ENCODE results near the gene RIMBP3B. TPM values are rescaled to one million over a fixed set of nuclear protein-coding genes. Genes with fewer than 3 reads are reported as not detected.
"Not testable (repeated sequence)": the region's sequence is repeated elsewhere in the genome, so short reads cannot be mapped to it uniquely, and the experiment has no call there.

RIMBP3B gene
- total RNA-seq, 1 donor from 2014 or later, result 0.67 TPM

DNA sequence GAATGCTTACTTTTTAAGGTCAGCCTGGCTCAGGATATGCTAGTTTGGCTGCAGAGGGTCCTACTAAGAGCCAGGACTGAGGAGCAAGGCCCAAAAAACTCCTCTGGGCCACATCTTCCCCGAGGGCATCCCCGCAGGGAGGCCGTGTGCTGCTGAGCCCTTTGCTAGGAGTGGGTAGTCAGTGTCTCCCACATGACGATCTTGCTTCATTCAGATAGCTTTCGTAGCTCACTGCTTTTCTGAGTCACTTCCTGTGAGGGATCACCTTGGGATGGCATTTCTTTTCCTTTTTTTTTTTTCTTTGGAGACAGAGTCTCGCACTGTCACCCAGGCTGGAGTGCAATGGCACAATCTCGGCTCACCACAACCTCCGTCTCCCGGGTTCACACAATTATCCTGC is 6.5 kb downstream of the RIMBP3B start:
- not testable (repeated sequence) for H3K9me3 Mint-ChIP-seq (ENCODE audit: low read depth); H3K4me1 Mint-ChIP-seq (ENCODE audit: low read depth); H3K27me3 Mint-ChIP-seq (ENCODE audit: low read depth)

DNA sequence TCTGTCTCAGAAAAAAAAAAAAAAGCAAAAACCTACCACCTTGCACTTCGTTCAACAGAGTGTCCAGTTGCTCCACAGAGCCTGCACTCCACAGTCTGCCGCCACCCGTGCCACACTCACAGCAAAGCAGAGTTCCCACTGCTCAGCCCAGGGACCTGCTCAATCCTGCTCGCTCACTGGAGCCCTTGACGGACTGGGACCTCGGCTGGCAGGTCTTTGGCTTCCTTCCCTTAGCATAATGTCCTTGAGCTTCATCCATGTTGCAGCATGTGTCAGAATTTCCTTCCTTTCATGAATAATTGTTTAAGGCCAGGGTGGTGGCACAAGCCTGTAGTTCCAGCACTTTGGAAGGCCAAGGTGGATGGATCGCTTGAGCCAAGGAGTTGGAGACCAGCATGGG is 11.1 kb downstream of the RIMBP3B start:
- H3K36me3 Mint-ChIP-seq (ENCODE audit: low read depth); H3K27ac Mint-ChIP-seq (ENCODE audit: unreplicated experiment); H3K4me3 Mint-ChIP-seq (ENCODE audit: unreplicated experiment); DNase-seq (ENCODE audit: low spot score); H3K4me1 Mint-ChIP-seq (ENCODE audit: low read depth); H3K27me3 Mint-ChIP-seq (ENCODE audit: low read depth); H3K9me3 Mint-ChIP-seq (ENCODE audit: low read depth): not testable (repeated sequence)

More for the DNA sequence above, 6.5 kb downstream of the RIMBP3B start:
- H3K36me3 Mint-ChIP-seq (ENCODE audit: low read depth); DNase-seq (ENCODE audit: low spot score); H3K4me3 Mint-ChIP-seq (ENCODE audit: unreplicated experiment); H3K27ac Mint-ChIP-seq (ENCODE audit: unreplicated experiment): not testable (repeated sequence)

DNA sequence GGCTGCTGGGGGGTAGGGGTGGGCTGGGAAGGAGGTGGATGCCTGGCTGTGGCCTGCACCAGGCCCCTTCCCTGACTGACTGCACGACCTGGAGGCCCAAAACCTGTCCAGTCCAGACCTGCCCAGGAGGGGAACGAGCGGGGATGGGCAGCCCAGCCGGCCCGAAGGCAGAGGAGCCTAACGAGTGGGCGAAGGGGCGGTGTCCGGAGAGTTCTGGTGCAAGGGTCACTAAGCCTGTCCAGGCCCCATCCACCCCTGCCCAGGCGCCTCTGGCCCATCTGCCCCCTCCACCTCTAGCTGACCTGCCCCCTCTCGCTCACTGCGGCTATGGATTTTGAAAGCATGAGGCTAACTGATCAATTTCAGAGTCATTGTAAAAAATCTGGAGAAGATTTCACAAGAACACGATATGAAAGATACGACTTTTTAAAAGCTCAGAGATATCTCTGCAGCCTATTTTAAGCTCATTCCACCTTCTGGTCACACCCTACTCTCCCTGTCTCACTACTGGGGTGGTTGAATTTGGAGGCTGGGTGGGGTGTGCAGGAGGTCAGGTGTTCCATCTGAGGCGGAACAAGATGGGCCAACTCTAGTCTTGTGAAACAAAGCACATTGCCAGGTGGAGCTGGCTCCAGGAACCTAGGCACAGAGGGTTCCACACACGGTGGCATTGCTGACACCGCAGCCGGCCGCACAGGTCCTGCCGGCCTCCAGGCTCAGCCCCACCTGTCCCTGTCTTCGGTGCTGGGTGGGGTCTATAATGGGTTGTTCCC is 17.8 kb downstream of the RIMBP3B start:
- not testable (repeated sequence) for H3K4me3 Mint-ChIP-seq (ENCODE audit: unreplicated experiment); DNase-seq (ENCODE audit: low spot score); H3K36me3 Mint-ChIP-seq (ENCODE audit: low read depth); H3K9me3 Mint-ChIP-seq (ENCODE audit: low read depth); H3K27ac Mint-ChIP-seq (ENCODE audit: unreplicated experiment); H3K4me1 Mint-ChIP-seq (ENCODE audit: low read depth); H3K27me3 Mint-ChIP-seq (ENCODE audit: low read depth)

DNA sequence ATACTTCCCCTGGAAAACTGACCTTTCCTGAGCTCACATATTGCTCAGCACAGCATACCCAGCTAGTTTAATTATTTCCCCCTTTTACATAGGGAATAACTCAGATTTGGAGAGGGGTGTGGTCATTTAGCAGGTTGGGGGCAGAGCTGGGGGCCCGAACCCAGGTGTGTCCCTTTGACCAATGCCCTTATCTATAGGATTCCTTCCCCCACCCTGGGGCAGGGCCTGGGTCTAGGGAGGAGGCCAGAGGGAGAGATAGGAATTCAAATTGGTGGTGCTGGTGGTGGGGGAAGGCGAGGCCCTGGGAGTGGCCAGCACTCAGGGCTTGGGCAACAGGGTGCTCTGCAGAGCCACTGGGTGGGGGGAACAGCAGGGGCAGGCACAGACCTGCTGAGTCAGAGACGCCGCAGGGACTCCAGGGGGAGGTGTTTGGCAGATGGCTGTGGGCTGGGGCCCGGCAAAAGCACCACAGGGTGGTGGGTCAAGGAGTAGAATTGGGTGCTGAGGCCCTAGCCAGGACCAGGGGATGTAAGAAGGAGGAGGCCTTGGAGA is 19.3 kb downstream of the RIMBP3B start:
- not testable (repeated sequence) for H3K27ac Mint-ChIP-seq (ENCODE audit: unreplicated experiment); H3K4me1 Mint-ChIP-seq (ENCODE audit: low read depth); H3K4me3 Mint-ChIP-seq (ENCODE audit: unreplicated experiment); H3K27me3 Mint-ChIP-seq (ENCODE audit: low read depth); DNase-seq (ENCODE audit: low spot score); H3K9me3 Mint-ChIP-seq (ENCODE audit: low read depth); H3K36me3 Mint-ChIP-seq (ENCODE audit: low read depth)

DNA sequence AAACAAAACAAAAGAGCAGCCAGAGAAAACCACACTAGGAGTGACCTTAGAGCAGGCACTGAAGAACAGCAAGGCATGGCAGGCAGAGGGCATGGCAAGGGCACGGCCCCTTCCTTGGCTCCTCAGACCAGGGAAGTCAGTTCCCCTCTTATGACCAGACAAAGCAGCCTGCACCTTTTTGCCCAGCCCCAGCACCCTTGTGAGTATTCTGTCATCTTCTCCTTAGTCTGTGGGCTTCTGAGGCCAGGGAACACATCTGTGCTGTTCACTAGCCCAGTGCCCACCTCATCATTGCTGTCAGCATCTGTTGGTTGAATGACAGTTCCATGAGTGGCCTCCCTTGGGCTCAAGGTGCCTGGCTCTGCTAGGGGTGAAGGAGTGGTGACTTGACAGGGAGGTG is 23.6 kb downstream of the RIMBP3B start:
- not testable (repeated sequence) for H3K27ac Mint-ChIP-seq (ENCODE audit: unreplicated experiment)

DNA sequence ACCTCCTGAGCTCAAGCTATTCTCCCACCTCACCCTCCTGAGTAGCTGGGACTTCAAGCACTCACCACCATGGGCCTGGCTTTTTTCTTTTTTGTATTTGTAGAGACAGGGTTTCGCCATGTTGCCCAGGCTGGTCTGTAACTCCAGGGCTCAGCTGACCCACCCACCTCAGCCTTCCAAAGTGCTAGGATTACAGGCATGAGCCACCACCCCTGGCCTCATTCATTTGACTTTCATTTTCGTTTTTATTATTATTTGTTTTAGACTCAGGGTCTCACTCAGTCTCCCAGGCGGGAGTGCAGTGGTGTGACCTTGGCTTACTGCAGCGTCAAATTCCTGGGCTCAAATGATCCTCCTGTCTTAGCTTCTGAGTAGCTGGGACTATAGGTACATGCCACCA is 24.2 kb downstream of the RIMBP3B start:
- not testable (repeated sequence) for H3K4me1 Mint-ChIP-seq (ENCODE audit: low read depth); H3K27ac Mint-ChIP-seq (ENCODE audit: unreplicated experiment); H3K9me3 Mint-ChIP-seq (ENCODE audit: low read depth); DNase-seq (ENCODE audit: low spot score); H3K27me3 Mint-ChIP-seq (ENCODE audit: low read depth); H3K36me3 Mint-ChIP-seq (ENCODE audit: low read depth); H3K4me3 Mint-ChIP-seq (ENCODE audit: unreplicated experiment)

More for the DNA sequence above, 23.6 kb downstream of the RIMBP3B start:
- H3K36me3 Mint-ChIP-seq (ENCODE audit: low read depth); H3K4me1 Mint-ChIP-seq (ENCODE audit: low read depth); H3K9me3 Mint-ChIP-seq (ENCODE audit: low read depth); H3K4me3 Mint-ChIP-seq (ENCODE audit: unreplicated experiment); H3K27me3 Mint-ChIP-seq (ENCODE audit: low read depth); DNase-seq (ENCODE audit: low spot score): not testable (repeated sequence)

DNA sequence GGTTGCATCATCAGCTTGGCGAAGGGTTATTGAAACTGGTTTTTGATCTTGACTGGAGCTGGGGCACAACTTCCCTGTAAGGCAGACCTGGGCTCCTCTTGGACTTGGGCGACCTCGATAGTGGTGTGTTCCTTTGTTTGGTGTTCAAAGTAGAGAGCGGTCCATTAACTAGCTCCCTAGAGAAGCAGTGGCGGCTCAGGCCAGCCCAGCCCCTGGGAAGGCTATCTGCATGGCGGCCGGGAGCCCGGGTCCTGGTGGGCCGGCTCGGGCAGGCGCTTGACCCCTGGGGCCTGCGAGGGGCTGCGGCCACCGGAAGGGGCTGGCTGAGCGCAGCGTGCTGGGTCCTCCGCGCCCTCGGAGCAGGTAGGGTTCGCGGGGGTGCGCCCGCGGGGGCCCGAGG is 32.8 kb downstream of the RIMBP3B start:
- H3K27ac Mint-ChIP-seq (ENCODE audit: unreplicated experiment); H3K4me1 Mint-ChIP-seq (ENCODE audit: low read depth); H3K4me3 Mint-ChIP-seq (ENCODE audit: unreplicated experiment); H3K36me3 Mint-ChIP-seq (ENCODE audit: low read depth); H3K9me3 Mint-ChIP-seq (ENCODE audit: low read depth); DNase-seq (ENCODE audit: low spot score); H3K27me3 Mint-ChIP-seq (ENCODE audit: low read depth): not testable (repeated sequence)

DNA sequence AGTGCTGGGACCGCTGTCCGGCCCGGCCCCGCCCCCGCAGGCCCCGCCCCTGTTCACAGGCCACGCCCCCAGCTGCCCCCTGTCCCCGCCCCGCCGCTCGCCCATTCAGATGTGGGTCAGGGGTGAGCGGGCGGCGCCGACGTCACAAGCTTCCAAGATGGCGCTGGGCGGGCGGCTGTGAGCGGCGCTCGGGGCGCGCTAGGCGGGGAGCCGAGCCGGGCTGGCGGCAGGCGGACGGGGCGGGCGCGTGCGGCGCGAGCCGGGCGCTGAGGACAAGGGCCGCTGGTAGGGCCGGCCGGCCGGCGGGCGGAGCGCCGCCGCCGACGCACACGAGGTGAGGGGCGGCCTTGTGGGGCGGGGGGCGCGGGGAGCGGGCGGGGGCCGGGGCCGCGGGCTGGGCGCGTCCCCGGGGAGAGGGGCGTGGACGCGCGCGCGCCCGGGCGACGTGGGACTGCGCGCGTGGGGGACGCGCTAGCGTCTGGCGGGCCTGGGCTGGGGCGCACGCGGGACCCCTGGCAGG is 33.7 kb downstream of the RIMBP3B start, which contains the start of gene HIC2:
TSS of gene HIC2 (plus strand) at position 145 of the 520 bp plus-strand sequence. CDS start 25,461 bp downstream, outside the sequence.
- Mint-ChIP-seq H3K4me3 (ENCODE audit: unreplicated experiment) (peak within 1 kb of the TSS; percentile 58), H3K27ac (ENCODE audit: unreplicated experiment) (peak within 1 kb of the TSS; percentile 45)
- not testable (repeated sequence) for DNase-seq (ENCODE audit: low spot score); H3K4me1 Mint-ChIP-seq (ENCODE audit: low read depth); H3K27me3 Mint-ChIP-seq (ENCODE audit: low read depth); H3K36me3 Mint-ChIP-seq (ENCODE audit: low read depth); H3K9me3 Mint-ChIP-seq (ENCODE audit: low read depth)

DNA sequence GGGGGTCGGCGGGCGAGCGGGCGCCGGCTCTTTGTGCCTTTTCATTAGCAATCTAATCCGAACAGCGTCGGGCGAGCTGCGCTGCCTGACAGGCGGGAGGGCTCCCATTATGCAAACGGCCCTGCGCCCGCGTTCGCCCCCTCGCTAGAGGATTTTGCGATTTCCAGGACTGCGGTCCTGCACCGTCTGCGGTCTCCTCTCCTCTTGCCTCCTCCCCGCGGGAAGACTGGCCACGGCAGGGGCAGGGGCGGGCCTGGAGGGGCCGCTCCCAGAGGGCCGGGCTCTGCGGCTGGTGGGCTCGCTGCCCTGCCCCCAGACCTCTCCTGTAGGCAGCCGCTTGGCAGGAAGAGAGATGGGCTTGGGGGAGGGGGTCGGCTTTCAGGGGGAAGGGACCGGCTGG is 34.3 kb downstream of the RIMBP3B start:
- Mint-ChIP-seq H3K4me3 (ENCODE audit: unreplicated experiment) (peak overlapping the region; percentile 58), H3K27ac (ENCODE audit: unreplicated experiment) (peak overlapping the region; percentile 45)
- H3K9me3 Mint-ChIP-seq (ENCODE audit: low read depth); H3K27me3 Mint-ChIP-seq (ENCODE audit: low read depth); DNase-seq (ENCODE audit: low spot score); H3K36me3 Mint-ChIP-seq (ENCODE audit: low read depth); H3K4me1 Mint-ChIP-seq (ENCODE audit: low read depth): not testable (repeated sequence)

DNA sequence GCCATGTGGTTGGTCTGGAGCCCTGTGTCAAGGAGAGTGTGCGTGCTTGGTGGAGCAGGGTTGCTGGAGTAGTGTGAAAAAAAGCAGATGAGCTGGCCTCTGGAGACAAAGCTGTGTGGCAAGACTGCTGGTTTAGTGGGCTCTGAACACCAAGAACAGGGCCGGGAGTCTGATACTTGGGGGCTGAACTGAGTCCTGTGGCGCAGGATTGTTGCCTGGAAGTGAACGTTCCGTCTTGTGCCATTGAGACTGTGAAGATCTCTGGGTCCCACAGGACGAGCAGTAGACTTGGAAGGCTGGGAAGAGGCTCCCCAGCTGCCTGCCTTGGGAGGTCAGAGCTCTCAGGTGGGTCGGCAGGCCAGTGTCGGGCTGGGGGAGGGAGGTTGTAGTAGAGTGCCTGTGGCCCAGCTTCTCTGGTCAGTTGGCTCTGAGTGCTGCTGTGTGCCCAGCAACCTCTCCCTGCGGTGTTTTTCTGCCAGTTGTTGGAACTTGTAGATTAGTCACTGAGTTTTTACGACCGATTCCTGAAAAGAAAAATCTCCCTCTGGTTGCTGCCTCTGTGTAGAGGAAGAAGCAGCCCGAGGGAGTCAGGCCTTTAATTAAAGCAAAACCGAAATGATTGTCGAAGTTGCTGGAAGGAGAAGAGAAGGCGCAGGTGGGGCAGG is 35.6 kb downstream of the RIMBP3B start:
- H3K9me3 Mint-ChIP-seq (ENCODE audit: low read depth); H3K4me1 Mint-ChIP-seq (ENCODE audit: low read depth); H3K27ac Mint-ChIP-seq (ENCODE audit: unreplicated experiment); DNase-seq (ENCODE audit: low spot score); H3K4me3 Mint-ChIP-seq (ENCODE audit: unreplicated experiment); H3K36me3 Mint-ChIP-seq (ENCODE audit: low read depth); H3K27me3 Mint-ChIP-seq (ENCODE audit: low read depth): not testable (repeated sequence)

DNA sequence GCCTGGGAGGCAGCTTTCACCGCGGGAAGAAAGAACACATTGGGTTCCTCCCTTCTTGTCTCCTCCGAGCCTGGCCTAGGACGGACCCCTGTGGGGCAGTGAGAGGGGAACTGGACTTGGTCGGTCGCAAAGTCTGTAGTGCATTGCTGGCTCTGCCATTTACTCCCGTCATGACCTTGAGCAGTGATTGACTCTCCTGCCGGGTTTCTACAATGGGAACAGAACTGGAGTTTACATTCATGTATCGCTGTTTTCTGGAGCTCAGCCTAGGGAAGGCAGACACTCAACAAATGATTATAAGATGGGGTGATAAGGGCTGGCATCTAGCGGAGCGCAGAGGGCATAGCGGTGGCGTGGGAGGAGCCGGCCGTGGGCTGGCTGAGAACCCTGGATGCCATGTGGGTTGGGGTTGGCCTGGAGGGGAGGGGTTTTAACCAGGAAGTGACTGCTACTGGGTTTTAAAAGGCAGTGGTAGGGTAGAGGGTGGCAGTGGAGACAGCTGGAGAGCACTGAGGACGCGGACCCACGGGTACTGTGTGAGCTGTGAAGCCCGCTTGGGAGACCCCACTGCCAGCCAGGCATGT is 36.7 kb downstream of the RIMBP3B start:
- DNase-seq (ENCODE audit: low spot score); H3K36me3 Mint-ChIP-seq (ENCODE audit: low read depth); H3K9me3 Mint-ChIP-seq (ENCODE audit: low read depth); H3K27ac Mint-ChIP-seq (ENCODE audit: unreplicated experiment); H3K4me3 Mint-ChIP-seq (ENCODE audit: unreplicated experiment); H3K4me1 Mint-ChIP-seq (ENCODE audit: low read depth); H3K27me3 Mint-ChIP-seq (ENCODE audit: low read depth): not testable (repeated sequence)

DNA sequence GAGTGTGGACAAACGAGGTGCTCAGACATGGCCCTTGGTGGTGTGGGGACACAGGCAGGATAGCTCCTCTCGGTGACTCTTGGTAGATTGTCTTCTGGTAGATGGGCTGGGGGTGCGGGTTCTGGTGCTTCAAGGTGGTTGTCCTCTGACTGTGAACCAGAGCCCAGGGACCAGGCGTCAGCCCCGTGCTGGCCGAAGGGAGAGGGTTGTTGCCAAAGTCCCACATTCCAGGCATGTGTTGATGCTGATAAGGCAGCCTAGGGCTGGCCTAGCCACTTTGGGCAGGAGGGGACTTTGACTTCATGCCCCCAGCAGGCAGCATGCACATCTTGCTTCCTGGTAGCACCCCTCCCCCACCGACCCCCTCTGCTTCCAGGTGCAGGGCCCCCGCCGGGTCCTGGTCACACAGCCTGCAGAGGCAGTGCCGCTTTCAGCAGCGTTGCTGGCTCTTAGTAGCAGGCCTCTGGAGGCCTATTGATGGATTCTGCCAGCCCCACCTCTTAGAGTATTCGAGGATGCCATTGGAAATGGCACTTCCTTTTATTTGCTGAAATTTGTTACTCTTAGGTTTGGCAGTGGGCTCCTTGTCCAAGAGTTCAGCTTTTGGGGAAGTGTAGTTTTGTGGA is 40.6 kb downstream of the RIMBP3B start:
- not testable (repeated sequence) for DNase-seq (ENCODE audit: low spot score); H3K4me3 Mint-ChIP-seq (ENCODE audit: unreplicated experiment); H3K36me3 Mint-ChIP-seq (ENCODE audit: low read depth); H3K4me1 Mint-ChIP-seq (ENCODE audit: low read depth); H3K27ac Mint-ChIP-seq (ENCODE audit: unreplicated experiment); H3K27me3 Mint-ChIP-seq (ENCODE audit: low read depth); H3K9me3 Mint-ChIP-seq (ENCODE audit: low read depth)
